HG03045 (cell line): ENCODE results near the gene SIL1.
"Not testable (repeated sequence)": the region's sequence is repeated elsewhere in the genome, so short reads cannot be mapped to it uniquely, and the experiment has no call there.

Experiments used
- ATAC-seq: cut with Tn5 transposase; IDR thresholded peaks from one replicate; pipeline ENCODE4 v1.9.1; 2021; ENCODE audit warnings: mild to moderate bottlenecking, moderate library complexity; ENCODE audit not compliant: unreplicated experiment

SIL1 gene

GRCh38 chr5:139177809-139178588, 20.2 kb downstream of the SIL1 start:
- ATAC-seq, result no peak

DNA sequence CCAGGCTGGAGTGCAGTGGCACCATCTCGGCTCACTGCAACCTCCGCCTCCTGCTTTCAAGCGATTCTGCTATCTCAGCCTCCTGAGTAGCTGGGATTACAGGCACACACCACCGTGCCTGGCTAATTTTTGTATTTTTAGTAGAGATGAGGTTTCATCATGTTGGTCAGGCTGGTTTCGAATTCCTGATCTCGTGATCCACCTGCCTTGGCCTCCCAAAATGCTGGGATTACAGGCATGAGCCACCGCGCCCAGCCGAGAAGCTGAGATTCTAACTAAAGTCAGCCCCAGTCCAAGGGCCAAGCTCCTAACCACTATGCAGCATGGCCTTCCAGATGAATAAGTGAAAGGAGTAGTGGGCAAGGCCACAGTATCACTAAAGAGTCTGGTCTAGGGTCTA, 20.9 kb downstream of the SIL1 start:
- not testable (repeated sequence) for ATAC-seq

- not testable (repeated sequence) for ATAC-seq
These were observed 23.8 kb downstream of the SIL1 start for GRCh38 chr5:139174382-139174781.

DNA sequence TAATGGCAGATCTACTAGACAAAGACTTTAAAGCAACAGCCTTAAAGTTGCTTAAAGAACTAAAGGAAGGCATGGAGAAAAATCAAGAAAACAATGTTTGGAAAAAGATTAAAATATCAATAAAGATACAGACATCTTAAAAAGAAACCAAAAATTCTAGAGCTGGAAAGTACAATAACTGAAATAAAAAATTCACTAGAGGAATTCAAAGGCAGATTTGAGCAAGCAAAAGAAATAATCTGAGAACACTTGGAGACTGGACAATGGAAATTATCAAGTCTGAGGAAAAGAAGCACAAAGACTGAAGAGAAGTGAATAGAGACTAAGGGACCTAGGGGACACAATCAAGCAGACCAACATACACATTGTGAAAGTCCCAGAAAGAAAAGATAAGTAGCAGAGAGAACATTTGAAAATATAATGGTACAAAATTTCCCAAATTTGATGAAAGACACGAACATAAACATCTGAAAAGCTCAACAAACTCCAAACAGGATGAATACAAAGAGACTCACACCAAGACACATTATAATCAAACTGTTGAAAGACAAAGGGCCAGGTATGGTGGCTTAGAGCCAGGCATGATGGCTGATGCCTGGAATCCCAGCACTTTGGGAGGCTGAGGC, 26.3 kb downstream of the SIL1 start:
- no peak for ATAC-seq

DNA sequence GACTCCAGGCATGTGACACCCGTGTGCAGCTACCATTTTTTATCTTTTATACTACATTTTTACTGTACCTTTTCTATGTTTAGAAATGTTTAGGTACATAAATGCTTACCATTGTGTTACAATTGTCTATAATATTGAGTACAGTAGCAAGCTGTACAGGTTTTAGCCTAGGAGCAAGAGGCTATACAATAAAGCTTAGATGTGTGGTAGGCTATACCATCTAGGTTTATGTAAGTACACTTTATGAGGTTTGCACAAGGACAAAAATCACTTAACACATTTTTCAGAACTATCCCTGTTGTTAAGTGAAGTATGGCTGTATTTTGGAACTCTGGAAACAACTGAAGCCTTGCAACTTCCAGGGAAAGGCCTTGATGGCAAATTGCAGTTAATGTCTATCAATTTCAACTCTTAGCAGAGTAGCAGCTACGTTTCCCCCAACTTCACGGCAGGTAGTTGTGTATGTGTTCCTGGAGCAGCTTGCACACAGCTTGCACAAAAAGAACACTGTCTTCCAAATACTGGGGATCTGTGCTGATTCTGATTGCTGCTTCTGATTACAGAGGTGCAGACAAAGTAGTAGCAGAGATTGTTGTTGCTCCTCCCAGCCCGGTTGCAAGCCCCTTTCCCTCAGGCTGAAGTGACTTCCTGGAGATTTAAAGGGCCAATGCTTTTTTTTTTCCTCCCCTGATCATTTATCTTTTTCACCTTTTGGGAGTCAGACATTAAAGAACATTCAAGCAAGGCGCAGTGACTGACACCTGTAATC, 30.0 kb downstream of the SIL1 start:
- no peak for ATAC-seq

- ATAC-seq, result no peak
These were observed 30.6 kb downstream of the SIL1 start for GRCh38 chr5:139167533-139167932.

GRCh38 chr5:139167063-139167462, 31.1 kb downstream of the SIL1 start:
- ATAC-seq, result no peak

DNA sequence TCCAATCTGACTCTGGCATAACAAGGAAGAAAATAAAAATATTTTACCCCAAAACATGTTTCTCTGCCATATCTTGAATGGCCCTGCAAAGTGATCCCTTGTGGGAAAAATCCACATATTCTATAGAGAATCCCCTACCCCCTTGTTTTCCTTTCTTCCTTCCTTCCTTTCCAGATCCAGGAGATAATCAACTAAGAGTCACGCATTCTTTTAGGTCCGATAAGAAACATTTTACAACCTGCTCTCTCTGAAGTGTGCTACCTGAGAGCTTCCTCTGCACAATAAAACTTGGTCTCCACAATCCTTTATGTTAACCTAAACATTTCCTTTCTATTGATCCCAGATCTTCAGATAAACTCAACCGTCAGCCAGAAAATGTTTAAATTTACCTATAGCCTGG, 33.3 kb downstream of the SIL1 start:
- not testable (repeated sequence) for ATAC-seq

GRCh38 chr5:139164020-139164419, 34.1 kb downstream of the SIL1 start:
- no peak for ATAC-seq

DNA sequence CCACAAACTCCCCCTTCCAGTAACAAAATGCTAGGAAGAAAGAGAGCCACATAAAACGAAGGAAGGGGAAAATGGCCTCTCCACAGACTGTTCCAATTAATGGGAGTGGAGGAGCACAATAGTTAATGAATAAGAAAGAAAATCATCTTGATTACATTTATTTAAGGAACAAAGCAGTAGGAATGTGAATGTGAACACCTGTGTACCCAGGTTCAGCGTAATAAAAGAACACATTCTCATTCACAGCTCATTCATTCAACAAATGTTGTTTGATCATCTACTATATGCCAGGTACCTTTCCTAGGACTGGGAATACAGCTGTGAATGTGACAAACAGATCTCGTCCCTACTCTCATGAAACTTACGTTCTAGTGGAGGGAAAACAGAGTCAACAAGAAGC, 35.7 kb downstream of the SIL1 start:
- ATAC-seq, result no peak

GRCh38 chr5:139158791-139159190, 39.4 kb downstream of the SIL1 start:
- ATAC-seq, result no peak

GRCh38 chr5:139157556-139157955, 40.6 kb downstream of the SIL1 start:
- ATAC-seq, result no peak

DNA sequence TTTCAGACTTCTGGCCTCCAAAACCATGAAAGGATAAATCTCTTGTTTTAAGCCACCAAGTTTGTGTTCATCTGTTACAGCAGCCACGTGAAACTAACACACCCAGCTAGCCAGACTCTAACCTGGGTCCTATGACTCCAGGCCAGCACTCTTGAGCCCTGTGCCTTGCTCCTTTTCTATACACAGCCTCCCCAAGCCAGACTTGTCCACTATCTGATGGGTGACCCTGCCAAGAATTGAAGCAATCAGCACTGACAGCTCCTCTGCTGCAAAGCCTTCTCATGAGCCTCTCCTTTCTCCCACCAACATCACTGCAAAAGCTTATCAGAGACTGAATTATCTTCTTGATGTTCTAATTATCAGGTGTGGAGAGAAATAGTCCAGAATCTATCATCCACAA, 41.4 kb downstream of the SIL1 start:
- no peak for ATAC-seq

DNA sequence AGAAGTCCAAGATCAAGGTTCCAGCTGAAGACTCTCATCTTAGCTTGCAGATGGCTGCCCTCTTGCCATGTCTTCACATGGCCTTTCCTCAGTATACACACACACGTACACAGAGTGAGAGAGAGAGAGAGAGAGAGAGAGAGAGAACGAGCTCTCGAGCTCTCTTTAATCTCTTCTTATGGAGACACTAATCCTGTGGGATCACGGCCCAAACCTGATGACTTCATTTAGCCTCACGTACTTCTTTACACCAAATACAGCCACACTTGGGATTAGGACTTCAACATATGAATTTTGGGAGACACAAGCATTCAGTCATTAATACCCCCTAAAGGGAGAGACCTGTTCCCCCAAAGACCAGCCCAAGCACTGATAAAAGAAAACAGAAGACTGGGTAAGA, 42.8 kb downstream of the SIL1 start:
- no peak for ATAC-seq

- ATAC-seq, result no peak
These were observed 46.3 kb downstream of the SIL1 start for GRCh38 chr5:139151902-139152301.

- no peak for ATAC-seq
These were observed 47.7 kb downstream of the SIL1 start for GRCh38 chr5:139150367-139150999.

GRCh38 chr5:139149477-139150199, 48.5 kb downstream of the SIL1 start:
- no peak for ATAC-seq

GRCh38 chr5:139148986-139149385, 49.2 kb downstream of the SIL1 start:
- no peak for ATAC-seq

GRCh38 chr5:139148306-139148705, 49.9 kb downstream of the SIL1 start:
- no peak for ATAC-seq

GRCh38 chr5:139147483-139148087, 50.6 kb downstream of the SIL1 start:
- ATAC-seq, result no peak
